Subcutaneous abdominal adipose tissue (tissue), 5 donors: ENCODE results near the gene MYBPC3.

Source experiments
- H3K27ac ChIP-seq: one replicate; pipeline ENCODE4 v1.7.0; 2013; ENCODE audit warnings: low read depth, mild to moderate bottlenecking, inconsistent platforms, low read length, moderate library complexity
- H3K27me3 ChIP-seq, 5 donors: one replicate each; pipeline ENCODE4 v1.7.0; 2013; ENCODE audit warnings: low read length in 5 of 5, inconsistent platforms in 1 of 5; ENCODE audit not compliant: control insufficient read depth in 5 of 5, insufficient read depth in 4 of 5
- H3K36me3 ChIP-seq, 5 donors: one replicate each; pipeline ENCODE4 v1.7.0; 2013; ENCODE audit warnings: low read length in 5 of 5; ENCODE audit not compliant: control insufficient read depth in 5 of 5, insufficient read depth in 5 of 5
- H3K4me1 ChIP-seq, 5 donors: one replicate each; pipeline ENCODE4 v1.7.0; 2013; ENCODE audit warnings: low read length in 5 of 5, mild to moderate bottlenecking in 3 of 5, moderate library complexity in 1 of 5; ENCODE audit not compliant: control insufficient read depth in 5 of 5, insufficient read depth in 5 of 5
- H3K4me3 ChIP-seq, 5 donors: one replicate each; pipeline ENCODE4 v1.7.0; 2013; ENCODE audit warnings: low read length in 5 of 5, low read depth in 1 of 5
- H3K9ac ChIP-seq, 5 donors: one replicate each; pipeline ENCODE4 v1.7.0; 2013; ENCODE audit warnings: low read length in 5 of 5, mild to moderate bottlenecking in 4 of 5, moderate library complexity in 3 of 5
- H3K9me3 ChIP-seq, 5 donors: one replicate each; pipeline ENCODE4 v1.7.0; 2013; ENCODE audit warnings: low read length in 5 of 5; ENCODE audit not compliant: control insufficient read depth in 5 of 5
- donor health status: healthy.
- donor health status: healthy.
- donor health status: healthy.
- donor health status: healthy.
- donor health status: healthy.

Gene MYBPC3

DNA sequence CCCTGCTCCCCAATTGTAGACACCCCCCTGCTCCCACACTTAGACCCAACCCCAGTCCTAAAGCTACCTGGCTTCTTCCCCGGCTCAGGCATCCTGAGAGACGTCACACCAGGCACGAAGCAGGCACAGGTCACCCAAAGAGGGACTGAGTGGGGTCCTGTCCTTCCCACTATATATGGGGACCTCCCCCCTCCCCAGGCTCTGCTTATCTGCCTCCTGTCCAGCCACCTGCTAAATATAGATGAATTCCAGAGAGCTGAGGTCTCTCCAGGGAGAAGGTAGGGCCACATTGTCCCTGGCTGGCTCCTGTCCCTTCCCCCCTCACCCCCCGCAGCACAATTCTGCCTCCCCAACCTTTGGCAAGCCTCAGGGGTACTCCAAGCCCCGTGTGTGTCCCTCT is at the start of gene MYBPC3:
Gene MYBPC3 (minus strand): TSS at position 147 of the 400 bp plus-strand sequence. CDS start 55 bp downstream, at position 92.
- no peaks in the 10 kb centered on the region for H3K9me3 ChIP-seq
- H3K4me3 ChIP-seq: no peak within 1 kb of the TSS
- H3K4me1 ChIP-seq: peaks cover 0 to 11% (median 5%) of the 10 kb centered on the region in 5 donors
- no peak within 1 kb of the TSS for H3K27ac ChIP-seq
- H3K36me3 ChIP-seq: peaks cover 0 to 17% (median 6%) of the 10 kb centered on the region in 5 donors
- H3K27me3 ChIP-seq: peaks cover 0 to 3% (median 0%) of the 10 kb centered on the region in 5 donors
- H3K9ac ChIP-seq: no peak within 1 kb of the TSS

DNA sequence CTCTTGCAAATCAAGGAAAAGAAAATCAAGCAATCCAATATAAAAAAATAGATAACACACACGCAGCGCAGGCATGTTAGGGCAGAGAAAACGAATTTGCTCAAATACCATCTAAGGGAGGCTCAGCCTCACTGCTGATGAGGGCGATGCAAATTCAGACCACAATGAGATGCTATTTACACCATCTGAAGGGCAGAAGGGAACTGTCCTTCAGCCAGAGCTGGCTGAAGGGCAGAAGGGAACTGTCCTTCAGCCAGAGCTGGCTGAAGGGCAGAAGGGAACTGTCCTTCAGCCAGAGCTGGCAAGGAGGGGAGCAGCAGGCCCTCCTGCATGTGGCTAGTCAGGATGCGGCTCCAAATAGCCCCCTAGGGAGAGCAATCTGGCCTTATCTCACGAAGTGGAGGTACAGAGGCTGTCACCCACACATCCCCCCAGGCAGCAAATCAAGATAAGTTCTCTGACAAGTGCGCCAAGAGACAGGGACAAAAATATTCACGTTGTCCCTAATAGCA is 48.3 kb upstream of the MYBPC3 start:
- H3K27ac ChIP-seq: peak overlapping the region; percentile 35
- H3K9ac ChIP-seq: peak overlapping the region in 2 of 5 donors; percentile 20 to 25
- H3K9me3 ChIP-seq: no peaks in the 10 kb centered on the region
- H3K4me1 ChIP-seq: peaks cover 0 to 23% (median 15%) of the 10 kb centered on the region in 5 donors
- no peaks in the 10 kb centered on the region for H3K36me3 ChIP-seq
- H3K4me3 ChIP-seq: peak overlapping the region in 2 of 5 donors; percentile 55 to 60
- peaks cover 0 to 3% (median 0%) of the 10 kb centered on the region in 5 donors for H3K27me3 ChIP-seq

DNA sequence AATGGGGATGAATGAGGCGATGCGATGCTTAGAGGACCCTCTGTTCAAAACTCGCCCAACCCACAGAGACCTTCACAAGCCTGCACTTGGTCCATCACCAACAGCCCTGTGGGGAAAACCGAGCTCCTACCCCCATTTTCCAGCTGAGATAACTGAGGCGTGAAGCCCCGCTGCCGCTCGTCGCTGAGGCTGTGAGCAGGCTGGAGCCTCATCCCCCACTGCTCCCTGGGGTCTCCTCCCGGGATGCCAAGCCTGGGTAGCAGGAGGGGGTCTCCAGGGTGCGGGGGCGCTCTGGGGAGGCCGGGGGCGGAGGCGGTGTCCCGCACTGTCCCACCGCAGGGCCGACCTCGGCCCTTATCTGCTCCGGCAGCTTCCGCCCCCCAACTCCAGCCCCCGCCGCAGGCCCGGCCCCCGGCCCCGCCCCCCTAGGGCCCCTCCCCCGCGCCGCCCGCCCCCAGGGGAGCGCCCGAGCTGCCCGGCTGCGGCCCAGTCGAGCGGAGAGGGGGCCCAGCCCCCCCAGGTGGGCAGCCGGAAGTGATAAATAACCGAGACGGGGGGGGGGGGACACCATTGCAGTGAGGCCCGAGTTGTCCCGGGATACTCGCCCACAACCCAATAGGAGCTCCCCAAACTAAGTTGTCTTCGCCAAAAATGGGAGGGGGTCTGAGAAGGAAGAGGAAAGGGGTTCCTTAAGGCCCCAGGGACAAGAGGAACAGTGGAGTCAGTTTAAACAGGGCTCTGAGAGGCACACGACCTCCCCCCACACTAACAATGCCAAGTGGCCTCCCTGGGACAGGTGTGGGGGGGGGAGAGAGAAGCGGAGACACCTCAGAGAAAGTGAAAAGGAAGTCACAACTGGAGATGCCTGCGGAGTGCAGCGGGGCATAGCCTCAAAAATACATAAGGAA is 47.6 kb upstream of the MYBPC3 start:
- H3K4me3 ChIP-seq: peak overlapping the region; percentile 50 to 64 (median 60)
- peak overlapping the region; percentile 35 for H3K27ac ChIP-seq
- H3K9ac ChIP-seq: peak overlapping the region in 3 of 5 donors; percentile 53 to 77 (median 64)
- no peaks in the 10 kb centered on the region for H3K36me3 ChIP-seq
- no peaks in the 10 kb centered on the region for H3K9me3 ChIP-seq
- H3K4me1 ChIP-seq: peaks cover 0 to 30% (median 21%) of the 10 kb centered on the region in 5 donors
- H3K27me3 ChIP-seq: peaks cover 0 to 3% (median 0%) of the 10 kb centered on the region in 5 donors

DNA sequence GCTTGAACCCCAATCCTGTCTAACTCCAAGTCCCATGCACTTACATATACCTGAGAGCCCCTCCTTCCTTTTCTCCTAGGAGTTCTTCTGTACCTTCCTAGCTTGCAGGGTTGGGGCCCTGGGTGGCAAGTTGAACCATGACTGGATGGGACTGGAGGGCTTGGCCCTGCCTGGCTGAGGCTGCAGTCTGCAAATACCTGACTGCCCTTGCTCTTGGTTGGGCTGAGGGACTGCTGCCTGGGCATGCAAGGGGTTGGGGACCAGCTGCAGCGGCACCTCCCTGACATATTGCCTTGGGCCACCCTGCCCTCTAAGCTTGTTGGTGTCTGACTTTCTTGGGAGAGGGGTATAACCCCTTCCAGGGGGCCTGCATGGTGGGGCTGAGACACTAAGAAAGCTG is 46.0 kb upstream of the MYBPC3 start:
- no peaks in the 10 kb centered on the region for H3K9me3 ChIP-seq
- H3K36me3 ChIP-seq: no peaks in the 10 kb centered on the region
- H3K4me1 ChIP-seq: peaks cover 0 to 44% (median 28%) of the 10 kb centered on the region in 5 donors
- no peak overlapping the region for H3K27ac ChIP-seq
- H3K9ac ChIP-seq: no peak overlapping the region
- peaks cover 0 to 3% (median 0%) of the 10 kb centered on the region in 5 donors for H3K27me3 ChIP-seq
- H3K4me3 ChIP-seq: no peak overlapping the region

DNA sequence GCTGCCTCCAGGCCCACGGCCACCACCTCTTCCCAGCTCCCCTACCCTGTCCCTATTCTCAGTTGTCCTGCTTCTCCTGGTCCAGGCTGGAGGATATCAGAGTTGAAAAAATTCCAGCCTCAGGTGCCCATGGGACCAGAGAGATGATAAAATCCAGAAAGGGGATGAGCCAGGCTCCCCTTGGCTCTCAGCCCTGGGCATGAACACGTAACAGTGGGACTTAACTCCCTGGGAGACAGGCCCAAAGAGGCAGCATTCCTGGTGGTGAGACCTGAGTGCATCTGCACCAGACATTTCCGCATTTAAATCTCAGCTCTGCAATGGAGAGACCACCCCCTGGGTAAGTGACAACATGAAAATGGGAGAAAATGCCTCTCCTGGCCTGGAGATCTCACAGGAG is 45.5 kb upstream of the MYBPC3 start:
- H3K9ac ChIP-seq: no peak overlapping the region
- no peaks in the 10 kb centered on the region for H3K36me3 ChIP-seq
- H3K27ac ChIP-seq: no peak overlapping the region
- no peak overlapping the region for H3K4me3 ChIP-seq
- peaks cover 0 to 3% (median 0%) of the 10 kb centered on the region in 5 donors for H3K27me3 ChIP-seq
- peaks cover 0 to 48% (median 31%) of the 10 kb centered on the region in 5 donors for H3K4me1 ChIP-seq
- H3K9me3 ChIP-seq: no peaks in the 10 kb centered on the region

DNA sequence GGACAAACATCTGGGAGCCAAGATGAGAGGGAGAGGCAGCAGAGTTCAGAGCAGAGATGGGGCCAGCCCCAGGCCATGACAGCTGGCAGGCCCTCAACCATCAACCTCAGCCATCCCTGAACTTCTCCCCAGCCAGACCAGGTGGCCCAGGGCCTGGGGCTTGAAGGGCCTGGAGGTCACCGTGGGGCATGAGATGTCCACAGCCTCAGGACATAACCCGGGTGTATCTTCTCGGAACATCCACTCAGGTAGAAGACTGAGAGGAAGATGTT is 43.5 kb upstream of the MYBPC3 start:
- Histone ChIP-seq H3K36me3 (no peaks in the 10 kb centered on the region), H3K27me3 (peaks cover 0 to 3% (median 0%) of the 10 kb centered on the region in 5 donors), H3K4me1 (peaks cover 0 to 62% (median 37%) of the 10 kb centered on the region in 5 donors), H3K27ac (peak overlapping the region; percentile 88), H3K9me3 (no peaks in the 10 kb centered on the region), H3K4me3 (no peak overlapping the region), H3K9ac (peak overlapping the region in 3 of 5 donors; percentile 65 to 83 (median 81))

DNA sequence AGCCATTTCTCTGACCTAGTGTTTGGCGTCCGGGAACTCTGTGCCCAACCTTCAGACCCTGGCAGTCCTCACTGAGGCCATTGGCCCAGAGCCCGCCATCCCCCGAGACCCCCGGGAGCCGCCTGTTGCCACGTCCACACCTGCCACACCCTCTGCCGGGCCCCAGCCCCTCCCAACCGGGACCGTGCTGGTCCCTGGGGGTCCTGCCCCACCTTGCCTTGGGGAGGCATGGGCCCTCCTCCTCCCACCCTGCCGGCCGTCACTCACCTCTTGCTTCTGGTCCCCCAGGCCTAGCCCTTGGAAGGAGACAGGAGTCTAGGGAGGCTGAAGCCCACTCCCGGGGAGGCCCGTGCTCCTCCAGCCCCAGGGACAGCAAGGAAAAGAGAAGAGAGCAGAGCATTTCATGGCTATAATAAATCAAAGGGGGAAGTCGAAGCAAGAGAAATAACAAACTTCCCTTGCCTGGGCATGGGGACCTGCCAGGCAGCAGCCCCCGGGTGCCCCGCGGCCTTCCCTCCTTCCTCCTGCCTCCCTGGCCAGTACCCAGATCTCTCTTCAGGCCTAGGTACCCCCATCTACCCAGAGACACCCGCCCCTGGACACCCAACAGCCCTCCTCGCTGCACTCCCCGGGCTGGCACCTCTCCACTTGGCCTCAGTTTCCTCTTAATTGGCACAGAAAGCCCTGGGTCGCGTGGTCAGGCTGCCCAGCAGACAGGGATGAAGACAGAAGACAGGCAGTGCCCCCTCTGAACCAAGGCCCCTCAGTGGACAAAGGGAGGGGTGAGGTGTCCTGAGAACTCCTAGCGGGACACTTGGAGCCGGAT is 42.9 kb upstream of the MYBPC3 start:
- Histone ChIP-seq H3K36me3 (no peaks in the 10 kb centered on the region), H3K4me1 (peaks cover 0 to 61% (median 37%) of the 10 kb centered on the region in 5 donors), H3K4me3 (peak overlapping the region in 3 of 5 donors; percentile 22 to 40 (median 34))

DNA sequence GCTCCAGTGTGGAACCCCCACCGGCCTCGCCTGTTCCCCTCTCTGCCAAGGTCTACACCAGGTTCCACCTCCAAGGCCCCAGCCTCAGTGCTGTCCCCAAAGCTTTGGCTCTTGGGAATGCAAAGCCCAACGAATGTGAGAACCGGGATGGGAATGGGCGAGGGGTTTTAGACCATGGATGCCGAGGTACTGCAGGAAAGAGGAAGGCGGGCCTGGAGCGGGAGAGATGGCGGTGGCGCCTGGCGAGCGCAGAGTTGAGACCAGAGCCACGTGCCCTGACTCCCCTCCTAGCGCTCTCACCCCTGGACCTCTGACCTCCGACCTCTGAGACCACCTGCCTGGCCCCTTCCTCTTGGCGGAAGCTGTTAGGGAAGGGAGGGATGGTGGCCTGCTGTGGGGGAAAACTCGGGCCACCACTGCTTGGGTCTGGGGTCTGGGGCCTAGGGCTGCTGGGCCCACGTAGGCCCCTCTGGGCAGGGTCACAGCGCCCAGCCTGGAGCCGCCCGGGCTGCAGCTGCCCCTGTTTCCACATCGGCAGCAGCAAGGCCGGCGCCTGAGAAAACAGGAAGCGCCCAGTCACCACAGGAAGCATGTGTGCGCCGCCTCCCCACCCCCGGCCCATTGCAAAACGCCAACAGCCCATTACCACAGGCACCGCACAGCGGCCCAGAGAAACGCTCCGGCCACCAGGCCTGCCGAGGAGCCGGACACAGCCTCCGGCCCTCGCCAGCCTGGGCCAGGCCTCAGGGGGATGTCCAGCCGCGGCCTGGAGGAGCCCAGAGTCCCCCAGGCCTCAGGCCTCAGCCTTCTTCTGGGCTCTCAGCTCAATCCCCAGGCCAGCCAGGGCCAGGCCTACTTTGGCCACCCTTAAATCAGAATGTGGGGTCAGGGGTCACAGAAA is 42.1 kb upstream of the MYBPC3 start:
- Histone ChIP-seq H3K4me1 (peaks cover 0 to 62% (median 32%) of the 10 kb centered on the region in 5 donors), H3K9me3 (no peaks in the 10 kb centered on the region), H3K36me3 (no peaks in the 10 kb centered on the region), H3K4me3 (peak overlapping the region in 4 of 5 donors; percentile 13 to 55 (median 28)), H3K27me3 (peaks cover 0 to 2% (median 0%) of the 10 kb centered on the region in 5 donors), H3K27ac (peak overlapping the region; percentile 88), H3K9ac (peak overlapping the region in 4 of 5 donors; percentile 64 to 83 (median 76))

More for the DNA sequence above, 42.9 kb upstream of the MYBPC3 start:
- Histone ChIP-seq H3K9ac (peak overlapping the region in 4 of 5 donors; percentile 64 to 83 (median 73)), H3K27me3 (peaks cover 0 to 3% (median 0%) of the 10 kb centered on the region in 5 donors), H3K27ac (peak overlapping the region; percentile 88), H3K9me3 (no peaks in the 10 kb centered on the region)

DNA sequence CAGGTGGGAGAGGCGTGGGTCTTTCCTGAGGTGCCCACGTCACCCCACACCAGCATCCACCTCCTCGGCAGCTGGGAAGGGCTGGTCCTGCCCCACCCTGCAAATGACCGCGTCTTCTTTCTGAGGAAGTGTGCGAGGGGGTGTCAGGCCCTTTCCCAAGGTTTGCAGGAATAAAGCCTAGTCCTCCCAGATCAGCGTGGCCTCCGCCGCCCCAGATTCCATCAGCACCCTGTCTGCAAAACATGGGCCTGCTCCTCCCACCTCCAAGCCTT is 41.5 kb upstream of the MYBPC3 start:
- Histone ChIP-seq H3K27me3 (no peaks in the 10 kb centered on the region), H3K9ac (peak overlapping the region in 4 of 5 donors; percentile 3 to 70 (median 34)), H3K27ac (peak overlapping the region; percentile 88), H3K4me1 (peaks cover 0 to 65% (median 31%) of the 10 kb centered on the region in 5 donors), H3K36me3 (no peaks in the 10 kb centered on the region), H3K4me3 (peak overlapping the region in 2 of 5 donors; percentile 19 to 55), H3K9me3 (no peaks in the 10 kb centered on the region)
